Ovary (tissue), 3 donors: ENCODE results near the gene MRTFA.

Experiments
- CTCF ChIP-seq, 3 donors: fragments of 450-650 bp in 2 of 3; fragments of 200-600 bp in 1 of 3; IDR thresholded peaks; one replicate each; pipeline versions ENCODE4 v1.5.1 to v1.8.0; 2016 to 2022; ENCODE audit warnings: antibody characterized with exemption in 3 of 3, mild to moderate bottlenecking in 1 of 3
- EP300 ChIP-seq: sonication (generic); formaldehyde crosslinking; IDR thresholded peaks from one replicate; pipeline ENCODE4 v1.6.1; 2017; ENCODE audit warnings: antibody characterized with exemption
- POLR2A ChIP-seq: fragments of 450-650 bp; IDR thresholded peaks from one replicate; pipeline ENCODE4 v1.6.1; 2017; ENCODE audit warnings: antibody characterized with exemption, mild to moderate bottlenecking, moderate library complexity
- donor health status: DM: no; HTN: no; CAD: no.

- TF ChIP-seq POLR2A, result no peak
- TF ChIP-seq CTCF (IDR thresholded peaks at IDR 0.05), result no peak
- no peak for TF ChIP-seq EP300
These were observed 109.6 kb downstream of the MRTFA start for GRCh38 chr22:40526960-40527359.
